GM10266 (cell line): ENCODE data around the gene STIP1.

Source experiments
- DNase-seq: peaks from one replicate; pipeline ENCODE4 v3.0.0; 2012; ENCODE audit errors: extremely low spot score
- CTCF ChIP-seq: IDR thresholded peaks from 2 replicates; pipeline ENCODE4 v1.5.1; 2012; ENCODE audit warnings: mild to moderate bottlenecking, low read depth; ENCODE audit not compliant: control insufficient read depth, insufficient read depth; ENCODE audit errors: missing control alignments

STIP1 gene

GRCh38 chr11:64185175-64185692 lies 737 bp upstream of the STIP1 start:
- DNase-seq: peak; percentile 53
- TF ChIP-seq CTCF: peak; percentile 1

GRCh38 chr11:64186492-64187165 lies 658 bp downstream of the STIP1 start:
- no peak for TF ChIP-seq CTCF
- no peak for DNase-seq

- no peak for TF ChIP-seq CTCF
Observed at GRCh38 chr11:64192434-64192833, 6.5 kb downstream of the STIP1 start.

GRCh38 chr11:64196626-64197025 lies 10.7 kb downstream of the STIP1 start:
- no peak for TF ChIP-seq CTCF
- no peak for DNase-seq

More at GRCh38 chr11:64192434-64192833, 6.5 kb downstream of the STIP1 start:
- DNase-seq: no peak

- DNase-seq: no peak
- no peak for TF ChIP-seq CTCF
Observed at GRCh38 chr11:64198511-64198910, 12.5 kb downstream of the STIP1 start.

GRCh38 chr11:64201543-64201942 lies 15.6 kb downstream of the STIP1 start:
- no peak for DNase-seq
- no peak for TF ChIP-seq CTCF

- no peak for DNase-seq
Observed at GRCh38 chr11:64202992-64203391, 17.0 kb downstream of the STIP1 start.

More at GRCh38 chr11:64202992-64203391, 17.0 kb downstream of the STIP1 start:
- TF ChIP-seq CTCF: no peak
